Peyer's patch (tissue), 4 donors: ENCODE measurements around the gene PDE2A. TPM values are rescaled to one million over a fixed set of nuclear protein-coding genes. Genes with fewer than 3 reads are reported as not detected.

Source experiments
- DNase-seq, 3 donors: peaks; one replicate each; pipeline ENCODE4 v3.0.0-alpha.2; 2017 to 2019
- H3K27ac ChIP-seq, 4 donors: fragments of 200-600 bp; sonication (generic); one replicate each; pipeline ENCODE4 v1.5.1; 2016 to 2019
- H3K27me3 ChIP-seq, 2 donors: fragments of 200-600 bp; sonication (generic); one replicate each; pipeline ENCODE4 v1.5.1; 2019
- H3K36me3 ChIP-seq, 3 donors: fragments of 200-600 bp; sonication (generic); one replicate each; pipeline ENCODE4 v1.5.1; 2016 to 2019
- H3K4me1 ChIP-seq, 4 donors: fragments of 200-600 bp; sonication (generic); one replicate each; pipeline ENCODE4 v1.5.1; 2016 to 2019
- H3K4me3 ChIP-seq, 4 donors: fragments of 200-600 bp; sonication (generic); 1 replicate in 3 of 4; 2 replicates in 1 of 4; pipeline ENCODE4 v1.5.1; 2016 to 2019; ENCODE audit warnings: mild to moderate bottlenecking in 1 of 4
- H3K9me3 ChIP-seq, 4 donors: fragments of 200-600 bp; sonication (generic); one replicate each; pipeline ENCODE4 v1.5.1; 2016 to 2019; ENCODE audit warnings: mild to moderate bottlenecking in 1 of 4
- POLR2A ChIP-seq, 2 donors: fragments of 450-650 bp; IDR thresholded peaks; one replicate each; pipeline ENCODE4 v1.5.1; 2017; ENCODE audit warnings: antibody characterized with exemption in 2 of 2, mild to moderate bottlenecking in 2 of 2, moderate library complexity in 2 of 2
- total RNA-seq, 4 donors: library from RNA; depleted of rRNA; stranded (reverse); fragments of >200 nt; gene quantifications; one replicate each; pipeline ENCODE4 v1.1.0, GENCODE V29; 2016
- TF ChIP-seq, protein P1 (sequence below), 6 experiments: fragments of 450-650 bp in 4 of 6; fragments of 200-600 bp in 2 of 6; sonication (generic) in 1 of 6; IDR thresholded peaks; one replicate each; pipeline ENCODE4 v1.5.1; 2017 to 2019; ENCODE audit warnings: antibody characterized with exemption in 6 of 6, mild to moderate bottlenecking in 3 of 6, moderate library complexity in 1 of 6

The PDE2A gene
- total RNA-seq, 4 donors from 2014 or later: 8.4 to 75.9 (median 33.1) TPM

DNA sequence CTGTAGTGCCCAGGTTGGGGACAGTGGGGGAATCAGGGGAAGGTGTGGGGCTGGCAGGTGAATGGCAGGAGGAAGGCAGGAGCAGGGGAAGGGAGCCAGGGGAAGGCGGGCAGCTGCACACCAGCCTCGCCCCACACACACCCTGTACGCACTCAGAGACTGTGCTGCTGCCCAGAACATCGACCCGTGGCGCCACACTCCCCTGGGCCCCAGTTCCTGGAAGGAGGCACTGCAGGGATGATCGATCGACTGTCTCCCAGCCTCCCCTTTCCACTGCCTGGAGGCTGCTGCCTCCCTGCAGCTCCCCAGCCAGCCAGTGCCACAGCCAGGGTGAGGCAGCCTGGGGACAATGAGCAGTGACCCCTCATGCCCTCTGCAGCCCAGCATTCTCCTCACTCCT lies 19.2 kb downstream of the PDE2A start:
- Histone ChIP-seq H3K9me3 (no peaks in the 10 kb centered on the region), H3K36me3 (no peaks in the 10 kb centered on the region), H3K4me3 (no peak overlapping the region), H3K27ac (no peak overlapping the region), H3K4me1 (no peaks in the 10 kb centered on the region), H3K27me3 (no peaks in the 10 kb centered on the region)
- TF ChIP-seq, protein P1, sequence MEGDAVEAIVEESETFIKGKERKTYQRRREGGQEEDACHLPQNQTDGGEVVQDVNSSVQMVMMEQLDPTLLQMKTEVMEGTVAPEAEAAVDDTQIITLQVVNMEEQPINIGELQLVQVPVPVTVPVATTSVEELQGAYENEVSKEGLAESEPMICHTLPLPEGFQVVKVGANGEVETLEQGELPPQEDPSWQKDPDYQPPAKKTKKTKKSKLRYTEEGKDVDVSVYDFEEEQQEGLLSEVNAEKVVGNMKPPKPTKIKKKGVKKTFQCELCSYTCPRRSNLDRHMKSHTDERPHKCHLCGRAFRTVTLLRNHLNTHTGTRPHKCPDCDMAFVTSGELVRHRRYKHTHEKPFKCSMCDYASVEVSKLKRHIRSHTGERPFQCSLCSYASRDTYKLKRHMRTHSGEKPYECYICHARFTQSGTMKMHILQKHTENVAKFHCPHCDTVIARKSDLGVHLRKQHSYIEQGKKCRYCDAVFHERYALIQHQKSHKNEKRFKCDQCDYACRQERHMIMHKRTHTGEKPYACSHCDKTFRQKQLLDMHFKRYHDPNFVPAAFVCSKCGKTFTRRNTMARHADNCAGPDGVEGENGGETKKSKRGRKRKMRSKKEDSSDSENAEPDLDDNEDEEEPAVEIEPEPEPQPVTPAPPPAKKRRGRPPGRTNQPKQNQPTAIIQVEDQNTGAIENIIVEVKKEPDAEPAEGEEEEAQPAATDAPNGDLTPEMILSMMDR (IDR thresholded peaks at IDR 0.05): no peak
- no peak for TF ChIP-seq POLR2A (IDR thresholded peaks at IDR 0.05)
- DNase-seq: no peak

- no peak for DNase-seq
- Histone ChIP-seq H3K9me3 (no peaks in the 10 kb centered on the region), H3K4me1 (no peaks in the 10 kb centered on the region), H3K27me3 (no peaks in the 10 kb centered on the region), H3K4me3 (no peak overlapping the region), H3K27ac (no peak overlapping the region), H3K36me3 (no peaks in the 10 kb centered on the region)
- TF ChIP-seq, protein P1 (IDR thresholded peaks at IDR 0.05): no peak
- no peak for TF ChIP-seq POLR2A (IDR thresholded peaks at IDR 0.05)
Observed at GRCh38 chr11:72653649-72654048, 20.6 kb downstream of the PDE2A start.

GRCh38 chr11:72652873-72653630 lies 21.2 kb downstream of the PDE2A start:
- H3K27me3 ChIP-seq: no peaks in the 10 kb centered on the region
- H3K4me1 ChIP-seq: no peaks in the 10 kb centered on the region
- H3K4me3 ChIP-seq: no peak overlapping the region
- H3K36me3 ChIP-seq: no peaks in the 10 kb centered on the region
- H3K9me3 ChIP-seq: no peaks in the 10 kb centered on the region
- no peak overlapping the region for H3K27ac ChIP-seq
- DNase-seq: no peak
- no peak for TF ChIP-seq POLR2A (IDR thresholded peaks at IDR 0.05)
- TF ChIP-seq, protein P1 (IDR thresholded peaks at IDR 0.05): no peak

DNA sequence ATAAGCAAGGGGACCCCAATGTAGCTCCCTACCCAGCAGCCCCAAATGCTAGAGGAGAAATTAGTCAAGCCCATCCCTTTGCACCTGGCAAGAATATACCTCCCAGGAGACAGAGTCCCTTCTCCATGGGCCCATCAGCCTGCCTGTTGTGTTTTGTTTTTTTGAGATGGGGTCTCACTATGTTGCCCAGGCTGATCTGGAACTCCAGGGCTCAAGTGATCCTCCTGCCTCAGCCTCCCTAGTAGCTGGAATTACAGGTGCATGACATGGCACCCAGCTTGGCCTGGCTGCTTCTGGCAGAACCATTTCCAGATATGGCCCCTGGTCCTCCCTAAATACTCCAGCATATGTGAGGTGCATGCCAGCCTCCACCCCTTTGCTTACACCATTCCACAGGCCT lies 22.1 kb downstream of the PDE2A start:
- TF ChIP-seq POLR2A (IDR thresholded peaks at IDR 0.05): no peak
- TF ChIP-seq, protein P1 (IDR thresholded peaks at IDR 0.05): no peak
- Histone ChIP-seq H3K36me3 (no peaks in the 10 kb centered on the region), H3K9me3 (no peaks in the 10 kb centered on the region), H3K4me1 (no peaks in the 10 kb centered on the region), H3K27me3 (no peaks in the 10 kb centered on the region), H3K27ac (no peak overlapping the region), H3K4me3 (no peak overlapping the region)
- DNase-seq: no peak

DNA sequence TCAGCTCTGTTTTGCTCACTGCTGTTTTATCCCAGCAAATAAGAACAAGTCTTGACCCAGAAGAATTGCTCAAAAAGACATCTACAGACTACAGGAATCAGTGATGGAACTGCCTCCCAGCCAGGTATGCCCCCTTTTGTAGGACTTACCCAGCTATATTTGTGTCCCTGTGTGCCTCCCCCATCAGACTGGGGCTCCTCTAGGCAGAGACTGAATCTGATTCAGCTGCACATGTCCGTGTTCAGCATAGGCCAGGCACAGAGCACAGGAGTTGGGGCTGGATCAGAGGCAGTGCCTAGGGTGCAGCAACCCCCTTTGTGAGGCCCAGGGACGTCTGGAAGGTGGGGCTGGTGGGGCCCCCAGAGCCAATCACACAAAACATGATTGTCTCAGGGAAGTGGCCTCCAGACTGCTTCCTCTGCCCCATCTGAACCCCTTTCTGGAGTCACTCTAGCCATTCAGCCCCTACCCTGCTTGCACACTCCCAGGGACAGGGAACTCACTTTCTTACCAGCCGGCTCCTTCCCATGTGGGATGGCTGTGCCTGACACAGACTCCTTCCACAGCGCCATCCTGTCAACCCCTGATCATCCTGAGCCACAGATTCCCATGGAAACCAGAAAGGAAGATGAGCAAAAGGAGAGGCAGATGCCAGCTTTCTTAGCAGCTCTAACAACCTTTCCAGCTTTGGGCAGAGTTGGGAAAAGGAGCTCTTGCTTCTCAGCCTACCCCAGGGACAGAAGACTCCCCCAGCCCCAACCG lies 24.8 kb downstream of the PDE2A start:
- TF ChIP-seq POLR2A (IDR thresholded peaks at IDR 0.05): no peak
- TF ChIP-seq, protein P1 (IDR thresholded peaks at IDR 0.05): no peak
- no peak for DNase-seq

More for the DNA sequence above, 24.8 kb downstream of the PDE2A start:
- H3K4me1 ChIP-seq: no peaks in the 10 kb centered on the region
- H3K9me3 ChIP-seq: no peaks in the 10 kb centered on the region
- H3K36me3 ChIP-seq: no peaks in the 10 kb centered on the region
- H3K27ac ChIP-seq: no peak overlapping the region
- no peaks in the 10 kb centered on the region for H3K27me3 ChIP-seq
- no peak overlapping the region for H3K4me3 ChIP-seq
